Liver (tissue), 10 donors: ENCODE measurements around the gene RPS6KA4. TPM values are rescaled to one million over a fixed set of nuclear protein-coding genes. Genes with fewer than 3 reads are reported as not detected.

Source experiments
- DNase-seq: peaks from one replicate; pipeline ENCODE4 v3.0.0-alpha.2; 2017; ENCODE audit warnings: low spot score
- H3K27ac ChIP-seq, 2 donors: one replicate each; pipeline ENCODE4 v1.7.0; 2013; ENCODE audit warnings: inconsistent platforms in 2 of 2, low read length in 2 of 2, control low read depth in 1 of 2, low read depth in 1 of 2, mild to moderate bottlenecking in 1 of 2
- H3K27me3 ChIP-seq, 4 donors: one replicate each; pipeline versions ENCODE4 v1.6.1 to v1.7.0; 2013; ENCODE audit warnings: low read length in 3 of 4, inconsistent platforms in 1 of 4, mild to moderate bottlenecking in 1 of 4, moderate library complexity in 1 of 4; ENCODE audit not compliant: control insufficient read depth in 4 of 4, insufficient read depth in 4 of 4
- H3K36me3 ChIP-seq, 4 donors: one replicate each; pipeline versions ENCODE4 v1.6.1 to v1.7.0; 2013; ENCODE audit warnings: low read length in 3 of 4, mild to moderate bottlenecking in 3 of 4, low read depth in 1 of 4, moderate library complexity in 1 of 4; ENCODE audit not compliant: control insufficient read depth in 4 of 4, insufficient read depth in 3 of 4
- H3K4me1 ChIP-seq, 4 donors: one replicate each; pipeline versions ENCODE4 v1.6.1 to v1.7.0; 2013; ENCODE audit warnings: low read length in 3 of 4, mild to moderate bottlenecking in 3 of 4, moderate library complexity in 1 of 4; ENCODE audit not compliant: control insufficient read depth in 4 of 4, insufficient read depth in 4 of 4
- H3K4me3 ChIP-seq, 3 donors: one replicate each; pipeline versions ENCODE4 v1.6.1 to v1.7.0; 2013; ENCODE audit warnings: low read length in 3 of 3, control low read depth in 1 of 3, low read depth in 1 of 3, mild to moderate bottlenecking in 1 of 3
- H3K9ac ChIP-seq, 2 donors: one replicate each; pipeline ENCODE4 v1.7.0; 2013; ENCODE audit warnings: low read length in 2 of 2, mild to moderate bottlenecking in 2 of 2, moderate library complexity in 2 of 2, control low read depth in 1 of 2, low read depth in 1 of 2
- H3K9me3 ChIP-seq, 4 donors: one replicate each; pipeline versions ENCODE4 v1.6.1 to v1.7.0; 2013; ENCODE audit warnings: low read length in 3 of 4; ENCODE audit not compliant: control insufficient read depth in 4 of 4
- FOXA1 ChIP-seq: IDR thresholded peaks from 2 replicates; pipeline ENCODE4 v1.6.1; 2016; ENCODE audit warnings: antibody characterized with exemption
- MAX ChIP-seq: IDR thresholded peaks from 2 replicates; pipeline ENCODE4 v1.6.1; 2016; ENCODE audit warnings: antibody characterized with exemption
- WGBS: extraction: QIAGEN DNeasy Blood & Tissue Kit; methylation state at CpG from one replicate; pipeline ENCODE4 v1.1.7; 2013; 5-methylcytosine and 5-hydroxymethylcytosine counted together
- polyA plus RNA-seq, 2 donors: library from polyadenylated mRNA; stranded (reverse) in 1 of 2; unstranded in 1 of 2; fragments of 200-250 nt in 1 of 2; fragments of >200 nt in 1 of 2; fragmentation: Nextera tagmentation in 1 of 2; extraction: Ambion mirVana in 1 of 2; gene quantifications; one replicate each; pipeline versions ENCODE4 v1.2.1 to v1.2.3, GENCODE V29; 2013 to 2015
- small RNA-seq: library from RNA; depleted of rRNA; stranded (forward); fragments of <200 nt; gene quantifications from one replicate; pipeline ENCODE3, GENCODE V24; 2014
- total RNA-seq, 2 donors: library from RNA; depleted of rRNA; stranded (reverse); fragments of >200 nt; gene quantifications; one replicate each; pipeline ENCODE4 v1.2.3, GENCODE V29; 2014
- donor health status: healthy.
- donor health status: healthy.
- donor health status: healthy.
- donor health status: healthy.
- donor health status: healthy.

The RPS6KA4 gene
- total and polyA plus RNA-seq, 4 donors, result 2.0 to 13.5 (median 10.0) TPM

GRCh38 chr11:64419818-64420485 lies 61.0 kb downstream of the RPS6KA4 start:
- TF ChIP-seq MAX (no peak), FOXA1 (no peak)

More at GRCh38 chr11:64419818-64420485, 61.0 kb downstream of the RPS6KA4 start:
- no peaks in the 10 kb centered on the region for H3K36me3 ChIP-seq
- no peak overlapping the region for H3K4me3 ChIP-seq
- H3K27me3 ChIP-seq, result no peaks in the 10 kb centered on the region
- H3K4me1 ChIP-seq, result no peaks in the 10 kb centered on the region
- 81% methylated on average over 8 of the region's 8 CpGs for WGBS
- peaks cover 0 to 7% (median 4%) of the 10 kb centered on the region in 4 donors for H3K9me3 ChIP-seq
- no peak for DNase-seq
- no peak overlapping the region for H3K9ac ChIP-seq
- H3K27ac ChIP-seq, result no peak overlapping the region

Small RNA genes within 50 kb of the gene (small RNA-seq; reads per million reads assigned to genes)
- gene MIR1237 (not detected), gene MIR7155 (not detected)

Other genes starting within 250 kb of the RPS6KA4 start
- 10 to 100 TPM in 1 of 2 donors, 1 to 10 TPM in 1; 8.9 to 12.6 TPM for gene MACROD1, start 193.0 kb upstream of the RPS6KA4 start, total RNA-seq
- 10 to 100 TPM; 13.5 to 25.9 TPM for gene MACROD1, start 193.0 kb upstream of the RPS6KA4 start, polyA plus RNA-seq
- 10 to 100 TPM; 51.3 to 58.1 TPM for gene STIP1, start 173.0 kb upstream of the RPS6KA4 start, total RNA-seq
- 10 to 100 TPM; 22.6 to 33.7 TPM for gene STIP1, start 173.0 kb upstream of the RPS6KA4 start, polyA plus RNA-seq
- 10 to 100 TPM; 11.0 to 47.2 TPM for gene FERMT3, start 152.4 kb upstream of the RPS6KA4 start, total RNA-seq
- 1 to 10 TPM; 3.4 to 8.5 TPM for gene FERMT3, start 152.4 kb upstream of the RPS6KA4 start, polyA plus RNA-seq
- 10 to 100 TPM; 14.0 to 22.9 TPM for gene TRPT1, start 133.0 kb upstream of the RPS6KA4 start, total RNA-seq
- gene TRPT1, start 133.0 kb upstream of the RPS6KA4 start, polyA plus RNA-seq, result 10 to 100 TPM; 18.7 to 37.8 TPM
- 10 to 100 TPM; 20.0 to 47.8 TPM for gene NUDT22, start 132.9 kb upstream of the RPS6KA4 start, total RNA-seq
- gene NUDT22, start 132.9 kb upstream of the RPS6KA4 start, polyA plus RNA-seq, result 10 to 100 TPM; 37.9 to 44.5 TPM
- gene DNAJC4, start 128.6 kb upstream of the RPS6KA4 start, total RNA-seq, result 10 to 100 TPM in 1 of 2 donors, 1 to 10 TPM in 1; 8.5 to 25.9 TPM
- gene DNAJC4, start 128.6 kb upstream of the RPS6KA4 start, polyA plus RNA-seq, result 10 to 100 TPM; 22.7 to 24.3 TPM
- 1 to 10 TPM; 3.6 to 9.5 TPM for gene VEGFB, start 124.6 kb upstream of the RPS6KA4 start, total RNA-seq
- gene VEGFB, start 124.6 kb upstream of the RPS6KA4 start, polyA plus RNA-seq, result 10 to 100 TPM; 11.9 to 17.3 TPM
- 10 to 100 TPM; 60.8 to 79.0 TPM for gene FKBP2, start 118.1 kb upstream of the RPS6KA4 start, total RNA-seq
- gene FKBP2, start 118.1 kb upstream of the RPS6KA4 start, polyA plus RNA-seq, result 100 to 1,000 TPM; 170 to 241 TPM
- gene PPP1R14B, start 112.2 kb upstream of the RPS6KA4 start, total RNA-seq, result 10 to 100 TPM; 34.9 to 41.7 TPM
- 10 to 100 TPM; 24.2 to 57.6 TPM for gene PPP1R14B, start 112.2 kb upstream of the RPS6KA4 start, polyA plus RNA-seq
- 1 to 10 TPM; 7.7 to 8.5 TPM for gene PLCB3, start 107.6 kb upstream of the RPS6KA4 start, total RNA-seq
- 1 to 10 TPM in 1 of 2 donors, under 1 TPM in 1; 0.79 to 3.1 TPM for gene PLCB3, start 107.6 kb upstream of the RPS6KA4 start, polyA plus RNA-seq
- gene BAD, start 74.5 kb upstream of the RPS6KA4 start, total RNA-seq, result 10 to 100 TPM; 16.0 to 21.1 TPM
- gene BAD, start 74.5 kb upstream of the RPS6KA4 start, polyA plus RNA-seq, result 10 to 100 TPM; 39.3 to 39.5 TPM
- gene GPR137, start 73.3 kb upstream of the RPS6KA4 start, total RNA-seq, result 10 to 100 TPM in 1 of 2 donors, 1 to 10 TPM in 1; 6.9 to 11.0 TPM
- gene GPR137, start 73.3 kb upstream of the RPS6KA4 start, polyA plus RNA-seq, result 10 to 100 TPM in 1 of 2 donors, 1 to 10 TPM in 1; 6.7 to 22.2 TPM
- not detected for gene KCNK4, start 67.9 kb upstream of the RPS6KA4 start, total RNA-seq
- gene KCNK4, start 67.9 kb upstream of the RPS6KA4 start, polyA plus RNA-seq, result not detected
- gene CATSPERZ, start 58.8 kb upstream of the RPS6KA4 start, total RNA-seq, result under 1 TPM in 1 of 2 donors, not detected in 1; 0.42 TPM
- not detected for gene CATSPERZ, start 58.8 kb upstream of the RPS6KA4 start, polyA plus RNA-seq
- gene ESRRA, start 53.6 kb upstream of the RPS6KA4 start, total RNA-seq, result 10 to 100 TPM; 19.8 to 64.8 TPM
- 10 to 100 TPM; 13.9 to 55.3 TPM for gene ESRRA, start 53.6 kb upstream of the RPS6KA4 start, polyA plus RNA-seq
- 100 to 1,000 TPM in 1 of 2 donors, 10 to 100 TPM in 1; 52.5 to 137 TPM for gene TRMT112, start 41.6 kb upstream of the RPS6KA4 start, total RNA-seq
- 100 to 1,000 TPM; 130 to 132 TPM for gene TRMT112, start 41.6 kb upstream of the RPS6KA4 start, polyA plus RNA-seq
- 10 to 100 TPM; 66.8 to 93.4 TPM for gene PRDX5, start 41.0 kb upstream of the RPS6KA4 start, total RNA-seq
- gene PRDX5, start 41.0 kb upstream of the RPS6KA4 start, polyA plus RNA-seq, result 100 to 1,000 TPM; 176 to 201 TPM
- 1 to 10 TPM; 4.4 to 4.9 TPM for gene CCDC88B, start 19.0 kb upstream of the RPS6KA4 start, total RNA-seq
- 1 to 10 TPM; 3.5 to 3.6 TPM for gene CCDC88B, start 19.0 kb upstream of the RPS6KA4 start, polyA plus RNA-seq
- gene SLC22A11, start 196.8 kb downstream of the RPS6KA4 start, total RNA-seq, result under 1 TPM; 0.23 to 0.33 TPM
- under 1 TPM in 1 of 2 donors, not detected in 1; 0.09 TPM for gene SLC22A11, start 196.8 kb downstream of the RPS6KA4 start, polyA plus RNA-seq
- under 1 TPM in 1 of 2 donors, not detected in 1; under 0.01 TPM for gene SLC22A12, start 232.1 kb downstream of the RPS6KA4 start, total RNA-seq
- under 1 TPM in 1 of 2 donors, not detected in 1; 0.02 TPM for gene SLC22A12, start 232.1 kb downstream of the RPS6KA4 start, polyA plus RNA-seq